Measurements from ENCODE around the gene AUTS2.

DNA sequence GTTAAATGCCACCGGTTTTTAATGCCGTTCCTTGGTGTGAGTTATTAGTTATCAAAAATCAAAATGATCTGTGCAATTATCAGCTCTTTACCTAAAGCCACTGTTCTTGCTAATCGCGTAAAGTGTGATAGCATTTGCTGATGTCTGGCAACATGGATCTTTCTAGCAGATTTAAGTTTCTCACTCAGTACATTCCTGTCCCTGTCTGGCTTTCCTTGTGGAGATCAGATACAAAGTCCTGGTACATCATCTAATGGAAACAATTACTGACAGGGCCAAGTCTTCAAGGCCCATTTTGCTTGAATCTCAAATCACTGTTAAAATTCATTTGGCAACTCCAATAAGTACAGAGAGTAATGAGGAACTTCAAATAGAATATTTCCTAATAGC lies 755.7 kb downstream of the AUTS2 start:
- TF ChIP-seq REST (IDR thresholded peaks at IDR 0.05; ENCODE audit: insufficient replicate concordance, low read depth) = no peak
- TF ChIP-seq, protein P1, sequence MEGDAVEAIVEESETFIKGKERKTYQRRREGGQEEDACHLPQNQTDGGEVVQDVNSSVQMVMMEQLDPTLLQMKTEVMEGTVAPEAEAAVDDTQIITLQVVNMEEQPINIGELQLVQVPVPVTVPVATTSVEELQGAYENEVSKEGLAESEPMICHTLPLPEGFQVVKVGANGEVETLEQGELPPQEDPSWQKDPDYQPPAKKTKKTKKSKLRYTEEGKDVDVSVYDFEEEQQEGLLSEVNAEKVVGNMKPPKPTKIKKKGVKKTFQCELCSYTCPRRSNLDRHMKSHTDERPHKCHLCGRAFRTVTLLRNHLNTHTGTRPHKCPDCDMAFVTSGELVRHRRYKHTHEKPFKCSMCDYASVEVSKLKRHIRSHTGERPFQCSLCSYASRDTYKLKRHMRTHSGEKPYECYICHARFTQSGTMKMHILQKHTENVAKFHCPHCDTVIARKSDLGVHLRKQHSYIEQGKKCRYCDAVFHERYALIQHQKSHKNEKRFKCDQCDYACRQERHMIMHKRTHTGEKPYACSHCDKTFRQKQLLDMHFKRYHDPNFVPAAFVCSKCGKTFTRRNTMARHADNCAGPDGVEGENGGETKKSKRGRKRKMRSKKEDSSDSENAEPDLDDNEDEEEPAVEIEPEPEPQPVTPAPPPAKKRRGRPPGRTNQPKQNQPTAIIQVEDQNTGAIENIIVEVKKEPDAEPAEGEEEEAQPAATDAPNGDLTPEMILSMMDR (IDR thresholded peaks at IDR 0.05; ENCODE audit: insufficient read depth, low read length) = no peak
- no peak for TF ChIP-seq POLR2AphosphoS5 (IDR thresholded peaks at IDR 0.05; ENCODE audit: low read depth)
- TF ChIP-seq GABPA (IDR thresholded peaks at IDR 0.05; ENCODE audit: low read depth) = no peak

Measured in HL-60 (cell line).